T-helper 22 cell (primary cell): ENCODE results near the gene PIM3.
"Not testable (repeated sequence)": the region's sequence is repeated elsewhere in the genome, so short reads cannot be mapped to it uniquely, and the experiment has no call there.

Experiments
- DNase-seq: peaks from one replicate; pipeline ENCODE4 v3.0.0-alpha.2; 2020; ENCODE audit warnings: low read depth

PIM3 gene

GRCh38 chr22:49966774-49967705 is 6.5 kb downstream of the PIM3 start:
- no peak for DNase-seq

GRCh38 chr22:49967706-49968208 is 7.2 kb downstream of the PIM3 start:
- no peak for DNase-seq

- no peak for DNase-seq
These were observed 7.8 kb downstream of the PIM3 start for GRCh38 chr22:49968313-49968830.

- no peak for DNase-seq
These were observed 8.5 kb downstream of the PIM3 start for GRCh38 chr22:49968831-49969661.

- peak; percentile 0 for DNase-seq
These were observed 9.4 kb downstream of the PIM3 start for GRCh38 chr22:49969751-49970527.

GRCh38 chr22:49970528-49971231 is 10.1 kb downstream of the PIM3 start:
- DNase-seq: peak; percentile 97

- no peak for DNase-seq
These were observed 10.9 kb downstream of the PIM3 start for GRCh38 chr22:49971232-49972162.

- DNase-seq: peak; percentile 2
These were observed 11.8 kb downstream of the PIM3 start for GRCh38 chr22:49972163-49973017.

GRCh38 chr22:49973018-49973961 is 12.7 kb downstream of the PIM3 start:
- DNase-seq: no peak

GRCh38 chr22:49975543-49976389 is 15.2 kb downstream of the PIM3 start:
- no peak for DNase-seq

GRCh38 chr22:49976439-49977175 is 16.0 kb downstream of the PIM3 start:
- DNase-seq: no peak

- DNase-seq: no peak
These were observed 17.0 kb downstream of the PIM3 start for GRCh38 chr22:49977578-49977977.

- no peak for DNase-seq
These were observed 19.2 kb downstream of the PIM3 start for GRCh38 chr22:49979587-49980264.

GRCh38 chr22:49981799-49982198 is 21.2 kb downstream of the PIM3 start:
- not testable (repeated sequence) for DNase-seq
